ENCODE results near the gene SH3TC1.

GRCh38 chr4:8217246-8217511, 18.1 kb downstream of the SH3TC1 start:
- TF ChIP-seq CTCF (IDR thresholded peaks at IDR 0.05; ENCODE audit: low read depth, low read length), result no peak
- no peak for TF ChIP-seq EZH2phosphoT487 (IDR thresholded peaks at IDR 0.05; ENCODE audit: low read depth)
